Measurements from ENCODE around the gene ZNF594. TPM values are rescaled to one million over a fixed set of nuclear protein-coding genes. Genes with fewer than 3 reads are reported as not detected.
"Not testable (repeated sequence)": the region's sequence is repeated elsewhere in the genome, so short reads cannot be mapped to it uniquely, and the experiment has no call there.

The ZNF594 gene
- total and polyA plus RNA-seq, 2 donors (not counting 3 experiments of a cell fraction or from before 2014, with no cell fraction given) = 1.2 to 5.8 TPM

- H3K9me3 ChIP-seq (replicated peaks; ENCODE audit: control insufficient read depth, insufficient read depth, low read length); H2AFZ ChIP-seq (ENCODE audit: low read depth, low read length); H3K4me2 ChIP-seq (ENCODE audit: insufficient read depth, low read length); H3K9ac ChIP-seq (replicated peaks; ENCODE audit: extremely low read depth, insufficient read depth, low read length); H3K27me3 ChIP-seq (ENCODE audit: control insufficient read depth in 2 of 2, insufficient read depth in 2 of 2, low read length in 2 of 2); H3K4me3 ChIP-seq (replicated peaks in 1 of 3; ENCODE audit: insufficient read depth in 1 of 3, low read depth in 1 of 3, low read length in 3 of 3); POLR2A ChIA-PET; H3K36me3 ChIP-seq (ENCODE audit: control insufficient read depth in 2 of 2, extremely low read depth in 1 of 2, insufficient read depth in 2 of 2, low read length in 2 of 2); H3K27ac ChIP-seq (ENCODE audit: insufficient read depth, low read depth, low read length); H4K20me1 ChIP-seq (replicated peaks; ENCODE audit: control insufficient read depth, extremely low read depth, insufficient read depth, low read length); DNase-seq (ENCODE audit: low read depth, low spot score); CTCF ChIA-PET; dilution Hi-C loops (cut with MboI; ENCODE audit: extremely low pct_ligation_motif_present, low sequenced_read_pairs); H3K9me1 ChIP-seq (replicated peaks; ENCODE audit: control insufficient read depth, extremely low read depth, insufficient read depth, low read length); H3K4me1 ChIP-seq (ENCODE audit: control insufficient read depth, extremely low read depth, insufficient read depth, low read length); FAIRE-seq; BruUV-seq (replicated peaks); intact Hi-C loops (cut with micrococcal nuclease); H3K79me2 ChIP-seq (ENCODE audit: control insufficient read depth, insufficient read depth, low read length): not testable (repeated sequence)
Observed at GRCh38 chr17:5135131-5135712, 56.4 kb downstream of the ZNF594 start.

- H3K79me2 ChIP-seq (ENCODE audit: control insufficient read depth, insufficient read depth, low read length); POLR2A ChIA-PET; H3K9ac ChIP-seq (replicated peaks; ENCODE audit: extremely low read depth, insufficient read depth, low read length); H3K27ac ChIP-seq (ENCODE audit: insufficient read depth, low read depth, low read length); intact Hi-C loops (cut with micrococcal nuclease); BruUV-seq (replicated peaks); dilution Hi-C loops (cut with MboI; ENCODE audit: extremely low pct_ligation_motif_present, low sequenced_read_pairs); H3K4me2 ChIP-seq (ENCODE audit: insufficient read depth, low read length); H3K9me1 ChIP-seq (replicated peaks; ENCODE audit: control insufficient read depth, extremely low read depth, insufficient read depth, low read length); CTCF ChIA-PET; DNase-seq (ENCODE audit: low read depth, low spot score); H4K20me1 ChIP-seq (replicated peaks; ENCODE audit: control insufficient read depth, extremely low read depth, insufficient read depth, low read length); H2AFZ ChIP-seq (ENCODE audit: low read depth, low read length); H3K4me3 ChIP-seq (replicated peaks in 1 of 3; ENCODE audit: insufficient read depth in 1 of 3, low read depth in 1 of 3, low read length in 3 of 3); H3K36me3 ChIP-seq (ENCODE audit: control insufficient read depth in 2 of 2, extremely low read depth in 1 of 2, insufficient read depth in 2 of 2, low read length in 2 of 2); H3K9me3 ChIP-seq (replicated peaks; ENCODE audit: control insufficient read depth, insufficient read depth, low read length); FAIRE-seq; H3K27me3 ChIP-seq (ENCODE audit: control insufficient read depth in 2 of 2, insufficient read depth in 2 of 2, low read length in 2 of 2); H3K4me1 ChIP-seq (ENCODE audit: control insufficient read depth, extremely low read depth, insufficient read depth, low read length): not testable (repeated sequence)
Observed at GRCh38 chr17:5134571-5134970, 57.1 kb downstream of the ZNF594 start.

- H3K9me3 ChIP-seq (replicated peaks; ENCODE audit: control insufficient read depth, insufficient read depth, low read length); H3K79me2 ChIP-seq (ENCODE audit: control insufficient read depth, insufficient read depth, low read length); H3K36me3 ChIP-seq (ENCODE audit: control insufficient read depth in 2 of 2, extremely low read depth in 1 of 2, insufficient read depth in 2 of 2, low read length in 2 of 2); H3K4me2 ChIP-seq (ENCODE audit: insufficient read depth, low read length); H3K4me1 ChIP-seq (ENCODE audit: control insufficient read depth, extremely low read depth, insufficient read depth, low read length); CTCF ChIA-PET; H3K9me1 ChIP-seq (replicated peaks; ENCODE audit: control insufficient read depth, extremely low read depth, insufficient read depth, low read length); intact Hi-C loops (cut with micrococcal nuclease); H3K27ac ChIP-seq (ENCODE audit: insufficient read depth, low read depth, low read length); POLR2A ChIA-PET; H4K20me1 ChIP-seq (replicated peaks; ENCODE audit: control insufficient read depth, extremely low read depth, insufficient read depth, low read length); FAIRE-seq; DNase-seq (ENCODE audit: low read depth, low spot score); BruUV-seq (replicated peaks); dilution Hi-C loops (cut with MboI; ENCODE audit: extremely low pct_ligation_motif_present, low sequenced_read_pairs); H3K9ac ChIP-seq (replicated peaks; ENCODE audit: extremely low read depth, insufficient read depth, low read length); H3K27me3 ChIP-seq (ENCODE audit: control insufficient read depth in 2 of 2, insufficient read depth in 2 of 2, low read length in 2 of 2); H3K4me3 ChIP-seq (replicated peaks in 1 of 3; ENCODE audit: insufficient read depth in 1 of 3, low read depth in 1 of 3, low read length in 3 of 3); H2AFZ ChIP-seq (ENCODE audit: low read depth, low read length): not testable (repeated sequence)
Observed at GRCh38 chr17:5133961-5134360, 57.7 kb downstream of the ZNF594 start.

Measured in endothelial cell of umbilical vein (primary cell).